Thoracic aorta (tissue), 2 donors: ENCODE results near the gene SLC16A8. TPM values are rescaled to one million over a fixed set of nuclear protein-coding genes. Genes with fewer than 3 reads are reported as not detected.
"Not testable (repeated sequence)": the region's sequence is repeated elsewhere in the genome, so short reads cannot be mapped to it uniquely, and the experiment has no call there.

ENCODE experiments used
- ATAC-seq: fragments of 150-250 bp; one replicate; pipeline ENCODE4 v1.8.0; 2017; ENCODE audit warnings: low read depth; ENCODE audit not compliant: insufficient number of reproducible peaks, low FRiP score
- DNase-seq: peaks from one replicate; pipeline ENCODE4 v3.0.0-alpha.2; 2020; ENCODE audit warnings: low spot score
- H3K27ac ChIP-seq, 2 donors: fragments of 200-600 bp; sonication (generic); 1 replicate in 1 of 2; 2 replicates in 1 of 2; pipeline ENCODE4 v1.5.1; 2016; ENCODE audit warnings: mild to moderate bottlenecking in 2 of 2, moderate library complexity in 2 of 2
- H3K27me3 ChIP-seq: fragments of 200-600 bp; sonication (generic); replicated peaks from 2 replicates; pipeline ENCODE4 v1.6.0; 2016; ENCODE audit warnings: mild to moderate bottlenecking; ENCODE audit not compliant: insufficient read depth
- H3K36me3 ChIP-seq: fragments of 200-600 bp; sonication (generic); one replicate; pipeline ENCODE4 v1.5.1; 2016
- H3K4me1 ChIP-seq, 2 donors: fragments of 200-600 bp; sonication (generic); 1 replicate in 1 of 2; 2 replicates in 1 of 2; pipeline versions ENCODE4 v1.5.1 to v1.6.0; 2016; ENCODE audit warnings: low read depth in 2 of 2, mild to moderate bottlenecking in 1 of 2; ENCODE audit not compliant: control insufficient read depth in 1 of 2
- H3K4me3 ChIP-seq: fragments of 200-600 bp; sonication (generic); 2 replicates; pipeline ENCODE4 v1.5.1; 2016; ENCODE audit warnings: mild to moderate bottlenecking
- H3K9me3 ChIP-seq: fragments of 200-600 bp; sonication (generic); 2 replicates; pipeline ENCODE4 v1.5.1; 2016
- total RNA-seq, 2 donors: library from RNA; depleted of rRNA; stranded (reverse); fragments of >200 nt; gene quantifications; one replicate each; pipeline versions ENCODE4 v1.1.0 to v1.2.3, GENCODE V29; 2016
- TF ChIP-seq, protein P1 (sequence below): fragments of 200-600 bp; sonication (generic); IDR thresholded peaks from one replicate; pipeline ENCODE4 v1.5.1; 2019; ENCODE audit warnings: antibody characterized with exemption

SLC16A8 gene
- total RNA-seq, 2 donors from 2014 or later = 1.2 to 1.5 TPM

DNA sequence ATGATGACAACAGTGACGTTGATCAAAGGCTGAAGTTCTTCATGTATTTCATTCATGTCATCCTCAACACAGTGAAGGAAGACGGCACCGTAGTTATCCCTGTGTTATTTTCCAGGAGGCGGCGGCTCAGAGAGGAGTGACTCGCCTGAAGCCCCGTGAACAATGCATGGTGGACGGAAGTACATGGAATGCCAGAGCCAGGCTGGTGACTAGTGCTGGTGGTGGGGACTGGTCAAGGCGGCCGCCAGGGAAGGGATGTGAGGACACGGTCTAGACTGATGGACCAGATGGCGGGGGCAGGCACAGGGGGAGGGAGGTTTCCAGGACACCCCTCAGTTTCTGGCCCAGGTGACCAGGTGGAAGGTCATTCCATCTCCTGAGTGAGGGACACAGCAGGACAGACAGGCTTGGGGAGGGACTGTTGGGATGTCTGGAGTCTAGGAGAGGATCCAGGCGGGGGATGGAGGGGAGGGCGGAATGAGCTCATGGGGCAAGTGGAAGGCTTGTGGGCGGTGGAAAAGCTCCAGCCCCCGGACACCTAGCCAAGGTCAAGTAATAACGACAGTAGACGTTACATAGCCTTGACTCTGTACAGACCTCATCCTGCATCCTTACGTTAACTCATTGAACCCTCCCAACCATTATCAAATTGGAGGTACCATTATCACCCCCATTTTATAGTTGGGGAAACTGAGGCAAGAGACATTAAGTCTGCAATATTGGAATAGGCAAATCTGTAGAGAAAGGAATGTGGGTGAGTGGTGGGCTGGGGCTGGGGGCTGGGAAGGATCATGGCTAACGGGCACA is 42.8 kb downstream of the SLC16A8 start:
- H3K27me3 ChIP-seq = no peaks in the 10 kb centered on the region
- H3K36me3 ChIP-seq = no peaks in the 10 kb centered on the region
- no peak overlapping the region for H3K27ac ChIP-seq
- H3K4me3 ChIP-seq = no peak overlapping the region
- H3K9me3 ChIP-seq = no peaks in the 10 kb centered on the region
- DNase-seq = no peak
- H3K4me1 ChIP-seq = peaks cover 0 to 14% of the 10 kb centered on the region in 2 donors
- ATAC-seq = no peak
- TF ChIP-seq, protein P1, sequence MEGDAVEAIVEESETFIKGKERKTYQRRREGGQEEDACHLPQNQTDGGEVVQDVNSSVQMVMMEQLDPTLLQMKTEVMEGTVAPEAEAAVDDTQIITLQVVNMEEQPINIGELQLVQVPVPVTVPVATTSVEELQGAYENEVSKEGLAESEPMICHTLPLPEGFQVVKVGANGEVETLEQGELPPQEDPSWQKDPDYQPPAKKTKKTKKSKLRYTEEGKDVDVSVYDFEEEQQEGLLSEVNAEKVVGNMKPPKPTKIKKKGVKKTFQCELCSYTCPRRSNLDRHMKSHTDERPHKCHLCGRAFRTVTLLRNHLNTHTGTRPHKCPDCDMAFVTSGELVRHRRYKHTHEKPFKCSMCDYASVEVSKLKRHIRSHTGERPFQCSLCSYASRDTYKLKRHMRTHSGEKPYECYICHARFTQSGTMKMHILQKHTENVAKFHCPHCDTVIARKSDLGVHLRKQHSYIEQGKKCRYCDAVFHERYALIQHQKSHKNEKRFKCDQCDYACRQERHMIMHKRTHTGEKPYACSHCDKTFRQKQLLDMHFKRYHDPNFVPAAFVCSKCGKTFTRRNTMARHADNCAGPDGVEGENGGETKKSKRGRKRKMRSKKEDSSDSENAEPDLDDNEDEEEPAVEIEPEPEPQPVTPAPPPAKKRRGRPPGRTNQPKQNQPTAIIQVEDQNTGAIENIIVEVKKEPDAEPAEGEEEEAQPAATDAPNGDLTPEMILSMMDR = no peak

DNA sequence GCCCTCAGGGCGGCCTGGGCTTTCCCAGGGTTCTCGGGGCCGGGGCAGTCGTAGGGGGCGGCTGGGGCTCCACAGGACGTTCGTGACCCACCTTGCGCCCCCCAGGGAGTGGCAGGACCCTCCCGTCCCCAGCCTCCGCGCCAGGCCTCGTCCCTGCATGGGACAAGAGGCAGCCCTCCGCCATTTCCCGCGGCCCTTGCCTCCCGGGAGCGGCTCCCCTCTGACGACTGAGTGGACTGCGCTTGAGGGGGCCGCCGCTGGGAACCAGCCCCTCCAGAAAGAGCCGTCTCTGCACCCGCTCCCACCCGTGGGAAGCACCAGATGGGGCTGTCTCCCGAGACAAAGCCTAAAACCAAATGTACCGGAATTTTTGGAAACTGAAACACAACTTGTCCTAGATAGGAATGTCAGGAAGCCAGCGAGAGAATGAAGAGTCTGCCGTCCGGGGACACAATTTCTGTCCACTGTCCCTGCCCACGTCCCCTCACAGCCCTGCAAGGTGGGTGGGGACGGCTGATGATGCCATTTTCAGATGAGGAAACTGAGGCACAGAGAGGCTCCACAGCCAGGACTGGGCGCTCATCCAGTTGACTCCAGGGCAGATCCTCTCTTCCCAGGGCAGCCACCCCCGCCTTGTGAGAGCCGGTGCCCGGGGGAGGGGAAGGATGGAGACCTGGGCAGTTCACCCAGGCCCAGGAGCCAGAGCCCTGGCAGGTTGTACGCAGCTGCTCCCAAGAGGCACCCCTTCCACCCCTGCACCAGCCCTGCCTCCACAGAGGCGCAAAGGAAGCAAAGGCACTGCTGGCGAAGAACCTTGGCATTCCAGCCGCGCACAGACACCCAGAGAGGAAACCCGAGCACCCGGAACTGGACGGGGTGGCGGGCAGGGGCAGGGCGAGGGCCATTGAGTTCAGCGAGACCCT is 44.8 kb downstream of the SLC16A8 start:
- ATAC-seq (no peak), DNase-seq (no peak)
- Histone ChIP-seq H3K9me3 (no peaks in the 10 kb centered on the region), H3K36me3 (no peaks in the 10 kb centered on the region), H3K4me3 (peak overlapping the region; percentile 57), H3K27ac (peak overlapping the region; percentile 47 to 76), H3K4me1 (peaks cover 5 to 24% of the 10 kb centered on the region in 2 donors), H3K27me3 (no peaks in the 10 kb centered on the region)
- TF ChIP-seq, protein P1 = no peak

DNA sequence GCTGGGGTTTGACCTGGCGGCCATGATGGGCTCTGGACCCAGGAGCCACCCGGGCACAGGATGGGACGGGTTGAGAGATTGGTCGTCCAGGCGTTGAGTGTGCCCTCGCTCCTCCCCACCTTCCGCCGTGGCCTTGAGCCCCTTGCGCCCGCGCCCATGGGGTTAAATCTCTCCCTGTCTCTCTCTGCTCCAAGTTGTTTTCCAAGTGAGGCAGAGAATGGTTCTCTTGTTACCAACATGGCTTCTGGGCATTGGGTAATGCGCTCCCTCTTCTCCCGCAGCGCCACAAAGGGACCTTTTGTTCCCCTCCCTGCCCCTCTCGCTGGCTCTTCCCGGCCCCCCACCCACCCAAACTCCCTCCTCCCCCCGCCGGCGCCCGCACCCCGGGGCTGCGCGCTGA is 45.6 kb downstream of the SLC16A8 start:
- Histone ChIP-seq H3K27ac (peak overlapping the region in 1 of 2 donors; percentile 76), H3K36me3 (no peaks in the 10 kb centered on the region), H3K4me1 (peaks cover 12 to 31% of the 10 kb centered on the region in 2 donors), H3K4me3 (no peak overlapping the region), H3K27me3 (no peaks in the 10 kb centered on the region), H3K9me3 (no peaks in the 10 kb centered on the region)
- TF ChIP-seq, protein P1 = no peak
- ATAC-seq (no peak), DNase-seq (no peak)

DNA sequence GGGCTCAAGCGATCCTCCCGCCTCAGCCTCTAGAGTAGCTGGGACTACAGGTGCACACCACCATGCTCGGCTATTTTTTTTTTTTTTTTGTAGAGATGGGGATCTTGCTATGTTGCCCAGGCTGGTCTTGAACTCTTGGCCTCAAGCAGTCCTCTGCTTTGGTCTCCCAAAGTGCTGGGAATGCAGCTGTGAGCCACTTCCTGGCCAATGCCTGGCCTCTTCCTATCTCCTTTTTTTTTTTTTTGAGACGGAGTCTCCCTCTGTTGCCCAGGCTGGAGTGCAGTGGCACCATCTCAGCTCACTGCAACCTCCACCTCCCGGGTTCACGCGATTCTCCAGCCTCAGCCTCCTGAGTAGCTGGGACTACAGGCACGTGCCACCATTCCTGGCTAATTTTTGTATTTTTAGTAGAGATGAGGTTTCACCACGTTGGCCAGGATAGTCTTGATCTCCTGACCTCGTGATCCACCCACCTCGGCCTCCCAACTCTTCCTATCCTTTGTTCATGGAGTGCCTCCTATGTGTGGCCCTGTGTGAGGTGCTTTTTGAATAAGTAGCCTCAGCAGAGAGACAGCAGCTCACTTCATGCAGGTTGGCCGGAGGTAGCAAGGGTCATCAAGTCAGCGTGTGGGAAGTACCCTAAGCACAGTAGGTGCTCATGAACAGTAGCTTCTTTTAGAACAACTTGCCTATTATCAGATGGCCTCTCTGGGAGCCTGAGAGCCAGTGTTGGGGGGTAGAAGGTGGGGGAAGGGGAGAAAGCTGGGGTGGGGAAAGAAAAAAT is 46.4 kb downstream of the SLC16A8 start:
- not testable (repeated sequence) for H3K9me3 ChIP-seq

DNA sequence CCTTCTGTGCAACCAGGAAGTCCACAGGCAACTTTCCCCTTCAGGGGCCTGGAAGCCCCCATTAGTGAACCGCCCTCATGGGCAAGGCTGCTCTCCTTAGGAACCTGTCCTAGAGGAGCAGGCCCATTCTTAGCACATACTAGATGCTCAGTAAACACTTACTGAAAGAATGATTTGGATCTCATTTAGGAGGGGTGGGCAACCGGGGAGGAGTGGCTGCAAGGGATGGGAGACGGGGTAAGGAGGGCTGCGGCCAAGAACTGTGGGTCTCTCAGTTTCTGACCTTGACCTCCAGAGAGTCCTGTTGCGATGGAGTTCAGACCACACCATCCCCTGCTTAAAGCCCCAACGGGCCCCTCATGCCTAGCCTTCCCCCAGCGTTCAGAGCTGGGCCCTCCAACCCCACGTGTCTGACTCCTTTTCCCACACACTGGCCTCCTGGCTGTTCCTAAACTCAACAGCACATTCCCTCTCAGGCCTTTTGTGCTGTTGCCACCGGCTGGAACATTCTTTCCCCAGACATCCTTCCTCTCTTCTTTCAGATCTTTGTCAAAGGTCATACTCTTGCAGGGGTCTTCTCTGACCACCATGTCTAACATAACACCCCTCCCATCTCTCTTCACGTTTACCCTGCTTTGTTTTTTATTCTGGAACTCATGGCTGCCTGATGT is 47.5 kb downstream of the SLC16A8 start:
- Histone ChIP-seq H3K27ac (no peak overlapping the region), H3K9me3 (no peaks in the 10 kb centered on the region), H3K4me1 (peaks cover 15 to 35% of the 10 kb centered on the region in 2 donors), H3K4me3 (no peak overlapping the region), H3K36me3 (no peaks in the 10 kb centered on the region), H3K27me3 (no peaks in the 10 kb centered on the region)
- ATAC-seq (no peak), DNase-seq (no peak)
- TF ChIP-seq, protein P1 = no peak

More for the DNA sequence above, 46.4 kb downstream of the SLC16A8 start:
- ATAC-seq, H3K36me3 ChIP-seq, H3K27ac ChIP-seq, DNase-seq, H3K4me3 ChIP-seq, H3K27me3 ChIP-seq: not testable (repeated sequence)
- H3K4me1 ChIP-seq = peaks cover 15 to 35% of the 10 kb centered on the region in 2 donors
